Neural progenitor cell (in vitro differentiated cells): ENCODE measurements around the gene AP1G1. TPM values are rescaled to one million over a fixed set of nuclear protein-coding genes. Genes with fewer than 3 reads are reported as not detected.

Source experiments
- DNase-seq: peaks from one replicate; pipeline ENCODE4 v3.0.0-alpha.2; 2016; ENCODE audit warnings: low spot score
- H2AFZ ChIP-seq: fragments of 200-600 bp; sonication (generic); replicated peaks from 2 replicates; pipeline ENCODE4 v1.6.1; 2016; ENCODE audit warnings: antibody characterized with exemption
- H3F3A ChIP-seq: fragments of 200-600 bp; sonication (generic); 2 replicates; pipeline ENCODE4 v1.6.1; 2016; ENCODE audit warnings: antibody characterized with exemption, low read depth
- H3K27ac ChIP-seq: fragments of 200-600 bp; sonication (generic); 2 replicates; pipeline ENCODE4 v1.5.1; 2016; ENCODE audit warnings: mild to moderate bottlenecking
- H3K27me3 ChIP-seq: fragments of 200-600 bp; sonication (generic); 2 replicates; pipeline ENCODE4 v1.6.1; 2016; ENCODE audit warnings: mild to moderate bottlenecking, moderate library complexity
- H3K36me3 ChIP-seq: fragments of 200-600 bp; sonication (generic); 2 replicates; pipeline ENCODE4 v1.5.1; 2016
- H3K4me1 ChIP-seq: fragments of 200-600 bp; sonication (generic); 2 replicates; pipeline ENCODE4 v1.6.1; 2016; ENCODE audit warnings: mixed run types
- H3K4me2 ChIP-seq: fragments of 200-600 bp; sonication (generic); 2 replicates; pipeline ENCODE4 v1.6.1; 2016
- H3K4me3 ChIP-seq: fragments of 200-600 bp; sonication (generic); 2 replicates; pipeline ENCODE4 v1.5.1; 2016
- H3K79me2 ChIP-seq: fragments of 200-600 bp; sonication (generic); 2 replicates; pipeline ENCODE4 v1.6.1; 2016; ENCODE audit warnings: low read depth
- H3K9ac ChIP-seq: fragments of 200-600 bp; sonication (generic); 2 replicates; pipeline ENCODE4 v1.6.1; 2016
- H3K9me3 ChIP-seq: fragments of 200-600 bp; sonication (generic); 2 replicates; pipeline ENCODE4 v1.5.1; 2016; ENCODE audit warnings: low read depth
- H4K20me1 ChIP-seq: fragments of 200-600 bp; sonication (generic); 2 replicates; pipeline ENCODE4 v1.6.1; 2016; ENCODE audit warnings: low read depth
- H3K27ac Mint-ChIP-seq: 3 replicates; pipeline ENCODE4 v1.8.0; 2021; ENCODE audit warnings: mixed read lengths
- H3K27me3 Mint-ChIP-seq: 2 replicates; pipeline ENCODE4 v1.8.0; 2022; ENCODE audit warnings: low read depth, mild to moderate bottlenecking, inconsistent platforms, moderate library complexity, mixed read lengths; ENCODE audit not compliant: insufficient read depth
- H3K36me3 Mint-ChIP-seq: 3 replicates; pipeline ENCODE4 v1.8.0; 2021; ENCODE audit warnings: mixed read lengths
- H3K4me1 Mint-ChIP-seq: 3 replicates; pipeline ENCODE4 v1.8.0; 2021; ENCODE audit warnings: mixed read lengths
- H3K4me3 Mint-ChIP-seq: 3 replicates; pipeline ENCODE4 v1.8.0; 2021; ENCODE audit warnings: mild to moderate bottlenecking, moderate library complexity, mixed read lengths
- H3K9me3 Mint-ChIP-seq: 3 replicates; pipeline ENCODE4 v1.8.0; 2020; ENCODE audit warnings: mixed read lengths
- EZH2 ChIP-seq: fragments of 200-600 bp; sonication (generic); IDR thresholded peaks from 2 replicates; pipeline ENCODE4 v1.6.1; 2017; ENCODE audit warnings: antibody characterized with exemption, mild to moderate bottlenecking, moderate library complexity
- EZH2phosphoT487 ChIP-seq: fragments of 200-600 bp; sonication (generic); IDR thresholded peaks from 2 replicates; pipeline ENCODE4 v1.6.1; 2017; ENCODE audit warnings: antibody characterized with exemption
- total RNA-seq: library from RNA; depleted of rRNA; stranded (reverse); fragments of >200 nt; gene quantifications from 2 replicates; pipeline ENCODE4 v1.2.3, GENCODE V29; 2015; ENCODE audit warnings: low replicate concordance
- TF ChIP-seq, protein P1 (sequence below): fragments of 200-600 bp; sonication (generic); IDR thresholded peaks from 2 replicates; pipeline ENCODE4 v1.5.1; 2017; ENCODE audit warnings: antibody characterized with exemption, mild to moderate bottlenecking

The AP1G1 gene
- total RNA-seq, 1 donor from 2014 or later: 72.6 TPM

DNA sequence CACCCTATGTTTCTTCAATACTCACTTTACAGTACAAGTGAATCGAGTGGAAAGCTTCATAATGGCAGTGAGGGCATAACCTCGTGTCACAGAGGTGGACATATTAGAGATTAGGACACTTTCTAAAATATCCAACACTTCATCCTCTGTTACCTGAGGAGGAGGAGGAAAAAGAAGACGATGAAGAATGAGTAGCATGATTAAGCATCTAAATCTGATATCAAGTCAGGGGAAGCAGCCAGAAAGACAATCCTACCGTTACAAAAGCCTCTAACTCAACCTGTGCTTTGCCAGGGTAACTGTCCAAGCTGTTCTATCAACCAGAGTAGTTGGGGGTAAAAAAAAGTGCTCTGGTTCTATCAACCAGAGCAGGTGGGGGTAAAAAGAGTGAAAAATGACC lies 60.4 kb downstream of the AP1G1 start:
- no peak overlapping the region for H3K4me3 Mint-ChIP-seq
- Histone ChIP-seq H4K20me1 (no peaks in the 10 kb centered on the region), H2AFZ (no peak overlapping the region), H3K9me3 (no peaks in the 10 kb centered on the region), H3K36me3 (peaks cover 15% of the 10 kb centered on the region), H3K79me2 (no peaks in the 10 kb centered on the region), H3K4me2 (no peak overlapping the region), H3K4me3 (no peak overlapping the region), H3K4me1 (no peaks in the 10 kb centered on the region), H3K27ac (no peak overlapping the region), H3F3A (peaks cover 16% of the 10 kb centered on the region), H3K9ac (no peak overlapping the region), H3K27me3 (no peaks in the 10 kb centered on the region)
- peaks cover 24% of the 10 kb centered on the region for H3K36me3 Mint-ChIP-seq
- H3K27ac Mint-ChIP-seq: no peak overlapping the region
- DNase-seq: no peak
- TF ChIP-seq EZH2phosphoT487 (no peak), EZH2 (no peak)
- TF ChIP-seq, protein P1, sequence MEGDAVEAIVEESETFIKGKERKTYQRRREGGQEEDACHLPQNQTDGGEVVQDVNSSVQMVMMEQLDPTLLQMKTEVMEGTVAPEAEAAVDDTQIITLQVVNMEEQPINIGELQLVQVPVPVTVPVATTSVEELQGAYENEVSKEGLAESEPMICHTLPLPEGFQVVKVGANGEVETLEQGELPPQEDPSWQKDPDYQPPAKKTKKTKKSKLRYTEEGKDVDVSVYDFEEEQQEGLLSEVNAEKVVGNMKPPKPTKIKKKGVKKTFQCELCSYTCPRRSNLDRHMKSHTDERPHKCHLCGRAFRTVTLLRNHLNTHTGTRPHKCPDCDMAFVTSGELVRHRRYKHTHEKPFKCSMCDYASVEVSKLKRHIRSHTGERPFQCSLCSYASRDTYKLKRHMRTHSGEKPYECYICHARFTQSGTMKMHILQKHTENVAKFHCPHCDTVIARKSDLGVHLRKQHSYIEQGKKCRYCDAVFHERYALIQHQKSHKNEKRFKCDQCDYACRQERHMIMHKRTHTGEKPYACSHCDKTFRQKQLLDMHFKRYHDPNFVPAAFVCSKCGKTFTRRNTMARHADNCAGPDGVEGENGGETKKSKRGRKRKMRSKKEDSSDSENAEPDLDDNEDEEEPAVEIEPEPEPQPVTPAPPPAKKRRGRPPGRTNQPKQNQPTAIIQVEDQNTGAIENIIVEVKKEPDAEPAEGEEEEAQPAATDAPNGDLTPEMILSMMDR: no peak
- H3K9me3 Mint-ChIP-seq: no peaks in the 10 kb centered on the region
- H3K4me1 Mint-ChIP-seq: no peaks in the 10 kb centered on the region
- no peaks in the 10 kb centered on the region for H3K27me3 Mint-ChIP-seq

DNA sequence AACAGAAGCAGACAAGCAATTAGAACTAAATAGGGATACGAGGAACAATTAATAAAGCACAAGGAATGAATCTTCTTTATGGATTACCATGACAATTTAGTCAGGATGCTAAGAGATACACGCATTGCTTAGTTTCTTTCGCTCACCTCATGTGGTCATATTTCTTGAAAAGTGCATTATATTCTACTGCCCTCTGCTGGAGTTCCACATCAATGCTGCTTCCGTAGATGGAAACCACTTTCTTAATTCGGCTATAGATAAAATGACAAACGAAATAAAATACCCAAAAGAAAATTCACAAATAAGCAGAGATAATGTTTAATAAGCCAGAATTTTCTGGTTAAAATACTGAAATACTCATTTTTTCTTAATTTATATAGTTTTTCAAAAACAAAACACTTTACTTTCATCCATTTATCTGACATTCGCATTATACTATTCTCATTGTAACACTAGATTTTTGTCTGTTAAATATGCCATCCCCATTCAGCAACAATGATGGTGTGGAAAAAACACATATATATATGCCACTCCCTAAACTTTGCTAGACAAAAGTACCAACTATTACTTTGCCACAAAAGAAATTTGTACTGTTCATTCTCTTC lies 62.1 kb downstream of the AP1G1 start:
- DNase-seq: peak; percentile 47
- H3K27ac Mint-ChIP-seq: no peak overlapping the region
- no peaks in the 10 kb centered on the region for H3K4me1 Mint-ChIP-seq
- no peak overlapping the region for H3K4me3 Mint-ChIP-seq
- H3K79me2 ChIP-seq: no peaks in the 10 kb centered on the region
- no peak overlapping the region for H3K27ac ChIP-seq
- TF ChIP-seq, protein P1: peak; percentile 81
- no peak for TF ChIP-seq EZH2
- H3K9me3 Mint-ChIP-seq: no peaks in the 10 kb centered on the region
- no peaks in the 10 kb centered on the region for H3K4me1 ChIP-seq
- H3F3A ChIP-seq: peaks cover 21% of the 10 kb centered on the region
- H3K36me3 Mint-ChIP-seq: peaks cover 27% of the 10 kb centered on the region
- no peak overlapping the region for H3K4me3 ChIP-seq
- no peaks in the 10 kb centered on the region for H3K27me3 ChIP-seq
- H3K9ac ChIP-seq: no peak overlapping the region
- H2AFZ ChIP-seq: no peak overlapping the region
- H3K36me3 ChIP-seq: peaks cover 15% of the 10 kb centered on the region
- peaks cover 2% of the 10 kb centered on the region for H3K27me3 Mint-ChIP-seq
- no peaks in the 10 kb centered on the region for H4K20me1 ChIP-seq
- no peaks in the 10 kb centered on the region for H3K9me3 ChIP-seq
- no peak overlapping the region for H3K4me2 ChIP-seq

DNA sequence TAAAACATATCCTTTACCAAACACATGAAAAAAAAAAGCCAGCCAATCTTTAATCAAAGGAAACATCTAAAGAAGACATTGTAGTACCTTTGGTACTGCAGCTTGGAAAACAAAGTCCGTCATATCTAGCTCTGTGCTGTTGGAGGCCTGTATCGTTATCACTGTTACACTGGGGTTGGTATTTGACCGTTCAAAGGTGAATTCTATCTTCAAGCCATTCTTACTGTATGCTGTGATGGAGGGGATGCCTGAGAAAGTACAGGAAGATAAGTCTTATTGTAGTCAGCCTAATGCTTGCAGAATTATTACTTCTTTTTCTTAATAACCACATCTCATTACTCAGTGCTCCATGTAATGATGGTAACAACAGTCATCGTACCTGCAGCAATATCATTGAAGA lies 69.8 kb downstream of the AP1G1 start:
- Mint-ChIP-seq H3K27me3 (peaks cover 2% of the 10 kb centered on the region), H3K36me3 (peaks cover 28% of the 10 kb centered on the region)

More for the DNA sequence above, 69.8 kb downstream of the AP1G1 start:
- Histone ChIP-seq H3K4me3 (no peak overlapping the region), H3K4me2 (no peak overlapping the region), H3K27ac (no peak overlapping the region), H2AFZ (no peak overlapping the region), H4K20me1 (no peaks in the 10 kb centered on the region), H3F3A (peaks cover 8% of the 10 kb centered on the region), H3K27me3 (no peaks in the 10 kb centered on the region), H3K9ac (no peak overlapping the region), H3K79me2 (no peaks in the 10 kb centered on the region), H3K9me3 (no peaks in the 10 kb centered on the region), H3K4me1 (peaks cover 11% of the 10 kb centered on the region), H3K36me3 (peaks cover 8% of the 10 kb centered on the region)
- H3K27ac Mint-ChIP-seq: no peak overlapping the region
- H3K4me3 Mint-ChIP-seq: no peak overlapping the region
- no peaks in the 10 kb centered on the region for H3K9me3 Mint-ChIP-seq
- TF ChIP-seq EZH2phosphoT487: no peak
- TF ChIP-seq EZH2: no peak
- TF ChIP-seq, protein P1: no peak
- peaks cover 10% of the 10 kb centered on the region for H3K4me1 Mint-ChIP-seq
- no peak for DNase-seq
